Measurements from ENCODE around the gene ARL5A.
A peak's percentile ranks its signal among the peaks of the same experiment; 100 is the strongest.

Gene ARL5A

GRCh38 chr2:151809073-151809383, 19.2 kb downstream of the ARL5A start:
- TF ChIP-seq ZFX (IDR thresholded peaks at IDR 0.05; ENCODE audit: borderline replicate concordance) (no peak), CTCF (IDR thresholded peaks at IDR 0.05) (no peak)

GRCh38 chr2:151808258-151809072, 19.8 kb downstream of the ARL5A start:
- H3K27ac ChIP-seq, result no peak overlapping the region
- TF ChIP-seq ZFX (IDR thresholded peaks at IDR 0.05; ENCODE audit: borderline replicate concordance) (no peak), CTCF (IDR thresholded peaks at IDR 0.05) (peak; percentile 69)

More at GRCh38 chr2:151809073-151809383, 19.2 kb downstream of the ARL5A start:
- H3K27ac ChIP-seq, result no peak overlapping the region

DNA sequence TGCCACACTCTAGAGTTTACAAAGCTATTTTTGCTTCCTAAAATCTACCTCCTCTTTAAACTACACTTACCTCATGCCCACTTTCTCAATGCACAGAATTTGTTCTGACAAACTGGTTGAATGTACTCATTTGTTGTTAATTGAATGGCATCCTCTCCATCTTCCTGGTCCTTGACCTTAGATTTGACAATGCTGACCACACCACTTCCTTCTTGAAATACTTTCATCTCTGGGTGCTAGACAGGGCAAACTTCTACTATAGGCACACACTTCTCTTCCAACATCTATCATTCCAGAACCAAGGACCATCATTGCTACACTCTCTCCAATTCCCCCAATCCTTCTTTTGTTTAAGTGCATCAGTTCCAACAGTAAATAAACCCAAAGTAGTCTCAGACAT, 22.3 kb downstream of the ARL5A start:
- no peak overlapping the region for H3K27ac ChIP-seq
- no peak for TF ChIP-seq CTCF (IDR thresholded peaks at IDR 0.05)
- TF ChIP-seq ZFX (IDR thresholded peaks at IDR 0.05; ENCODE audit: borderline replicate concordance), result no peak

GRCh38 chr2:151805343-151805742, 22.9 kb downstream of the ARL5A start:
- no peak for TF ChIP-seq ZFX (IDR thresholded peaks at IDR 0.05; ENCODE audit: borderline replicate concordance)
- no peak for TF ChIP-seq CTCF (IDR thresholded peaks at IDR 0.05)
- no peak overlapping the region for H3K27ac ChIP-seq

GRCh38 chr2:151803811-151804210, 24.4 kb downstream of the ARL5A start:
- TF ChIP-seq ZFX (IDR thresholded peaks at IDR 0.05; ENCODE audit: borderline replicate concordance) (no peak), CTCF (IDR thresholded peaks at IDR 0.05) (no peak)

DNA sequence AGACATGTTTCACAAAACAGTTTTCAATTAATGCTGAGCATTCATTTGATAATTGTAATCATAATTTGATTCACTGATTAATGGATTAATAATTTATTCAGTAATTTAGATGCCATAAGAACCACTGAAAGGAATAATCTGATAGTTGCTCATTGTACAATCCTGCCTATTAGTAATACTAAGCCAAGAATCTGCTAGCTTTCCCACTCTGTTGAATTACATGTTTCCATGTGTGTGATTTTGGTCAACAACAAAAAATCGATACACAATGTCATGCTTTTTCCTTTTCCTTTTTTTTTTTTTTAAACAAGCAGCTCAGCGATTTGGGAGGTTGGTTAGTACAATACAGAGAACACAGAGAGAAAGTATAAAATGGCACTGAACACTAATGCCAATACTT, 25.9 kb downstream of the ARL5A start:
- H3K27ac ChIP-seq, result no peak overlapping the region
- TF ChIP-seq ZFX (IDR thresholded peaks at IDR 0.05; ENCODE audit: borderline replicate concordance) (no peak), CTCF (IDR thresholded peaks at IDR 0.05) (no peak)

More at GRCh38 chr2:151803811-151804210, 24.4 kb downstream of the ARL5A start:
- H3K27ac ChIP-seq, result no peak overlapping the region

GRCh38 chr2:151799886-151800292, 28.3 kb downstream of the ARL5A start:
- no peak overlapping the region for H3K27ac ChIP-seq
- TF ChIP-seq ZFX (IDR thresholded peaks at IDR 0.05; ENCODE audit: borderline replicate concordance), result no peak
- no peak for TF ChIP-seq CTCF (IDR thresholded peaks at IDR 0.05)

Data from 22Rv1 (cell line).